ENCODE results near the gene VSTM2B. TPM values are rescaled to one million over a fixed set of nuclear protein-coding genes. Genes with fewer than 3 reads are reported as not detected.

Gene VSTM2B
- total and polyA plus RNA-seq, 2 of the 4 experiments (the other 2 are of a cell fraction), result not detected

- no peak for TF ChIP-seq BHLHE40 (IDR thresholded peaks at IDR 0.05; ENCODE audit: low read depth, low read length)
Measured at GRCh38 chr19:29605653-29606419, 80.0 kb downstream of the VSTM2B start, which contains the start of gene POP4 (continued).

- no TSS peak for BruUV-seq (replicated peaks)
- peak overlapping the region; percentile 79 for H3K4me3 ChIP-seq (ENCODE audit: insufficient read depth, low read depth, low read length)
- H4K20me1 ChIP-seq (ENCODE audit: insufficient read depth, low read length), result no peaks in the 10 kb centered on the region
- H3K9me3 ChIP-seq (ENCODE audit: control insufficient read depth, insufficient read depth, low read length), result no peaks in the 10 kb centered on the region
- H2AK5ac ChIP-seq (ENCODE audit: low read depth, low read length), result no peak overlapping the region
- H4K5ac ChIP-seq (ENCODE audit: low read depth, low read length), result peak overlapping the region; percentile 79
- no peak overlapping the region for H2BK15ac ChIP-seq (ENCODE audit: low read depth, low read length)
- H2BK120ac ChIP-seq (ENCODE audit: low read depth, low read length), result no peak overlapping the region
- WGBS, 2 experiments (ENCODE audit: extremely low coverage in 2 of 2, insufficient read length in 1 of 2), result 0% methylated on average over 2 of the region's 12 CpGs; no CpG with 5 or more reads in 1 of the 2 experiments
- intact Hi-C loops (cut with micrococcal nuclease), result loop anchor here (1.0 to 5.0 kb wide), 2 partner anchors 110 to 394 kb away; partner anchors contain the start of gene UQCRFS1
- peak overlapping the region; percentile 99 for H2AFZ ChIP-seq (replicated peaks; ENCODE audit: low read length, poor library complexity)
- peak overlapping the region; percentile 59 for H2AK9ac ChIP-seq (replicated peaks; ENCODE audit: low read depth, low read length, poor library complexity)
- H4K91ac ChIP-seq (ENCODE audit: insufficient read depth, low read depth, low read length), result peak overlapping the region; percentile 34; the same call in 1 of the 2 replicates
- H4K8ac ChIP-seq (ENCODE audit: low read depth in 2 of 2, low read length in 2 of 2), result peak overlapping the region; percentile 98
- H3K9me1 ChIP-seq (ENCODE audit: insufficient read depth, low read length), result no peaks in the 10 kb centered on the region
- ATAC-seq (ENCODE audit: low read depth), result peak; percentile 37
- peak overlapping the region; percentile 38; the same call in 1 of the 2 replicates for H3K56ac ChIP-seq (ENCODE audit: extremely low read depth, insufficient read depth, low read length)
- dilution Hi-C loops (cut with HindIII; ENCODE audit: low sequenced_read_pairs, unreplicated experiment), result no loop called here
- H2BK20ac ChIP-seq (ENCODE audit: low read depth, low read length), result no peak overlapping the region
- in situ Hi-C loops (cut with MboI; ENCODE audit: low sequenced_read_pairs), result no loop called here
- H3K4ac ChIP-seq (ENCODE audit: low read depth, low read length), result peak overlapping the region; percentile 78
- TF ChIP-seq CTCF (conservative IDR thresholded peaks at IDR 0.05; ENCODE audit: low read depth, low read length) (no peak), BHLHE40 (IDR thresholded peaks at IDR 0.05; ENCODE audit: low read depth, low read length) (no peak), POLR2A (IDR thresholded peaks at IDR 0.05; ENCODE audit: low read depth, low read length) (no peak), SMC3 (IDR thresholded peaks at IDR 0.05; ENCODE audit: low read depth, low read length) (no peak), MAFK (IDR thresholded peaks at IDR 0.05; ENCODE audit: low read depth, low read length) (no peak), CHD1 (IDR thresholded peaks at IDR 0.05; ENCODE audit: low read depth, low read length) (no peak), MAZ (IDR thresholded peaks at IDR 0.05; ENCODE audit: borderline replicate concordance, low read depth, low read length) (no peak)
- H3K18ac ChIP-seq (ENCODE audit: low read depth, low read length), result no peak overlapping the region
- peak overlapping the region; percentile 34 for H3K23ac ChIP-seq (ENCODE audit: low read depth, low read length)
- H3K4me2 ChIP-seq (ENCODE audit: low read depth, low read length), result peak overlapping the region; percentile 96
- H3K79me1 ChIP-seq (ENCODE audit: low read depth in 1 of 2, low read length in 2 of 2), result peaks cover 21 to 22% of the 10 kb centered on the region in 2 experiments
- no peak for DNase-seq
- H3K14ac ChIP-seq (replicated peaks; ENCODE audit: low read depth, low read length), result peak overlapping the region; percentile 35
- H2BK5ac ChIP-seq (ENCODE audit: low read depth, low read length, poor library complexity, severe bottlenecking), result peak overlapping the region; percentile 10
- ChIA-PET POLR2A (ENCODE audit: unreplicated experiment) (interaction anchor here (1.2 kb wide), 1 partner anchor 110 kb away, joined by 3 read pairs; no protein-coding TSS in a partner anchor), CTCF (interaction anchor here (1.1 to 1.4 kb wide), 3 partner anchors 60 to 110 kb away, joined by 3 to 8 read pairs (median 3); no protein-coding TSS in a partner anchor)
- peak overlapping the region; percentile 80 for H3K9ac ChIP-seq (ENCODE audit: low read depth, low read length)
- H3K27me3 ChIP-seq (ENCODE audit: control insufficient read depth, insufficient read depth, low read length), result no peaks in the 10 kb centered on the region
- H3K36me3 ChIP-seq (ENCODE audit: control insufficient read depth, insufficient read depth, low read length), result peaks cover 9% of the 10 kb centered on the region
- H3K4me1 ChIP-seq (ENCODE audit: control insufficient read depth, insufficient read depth, low read length), result peaks cover 2% of the 10 kb centered on the region; the same call in 1 of the 2 replicates
- H3K27ac ChIP-seq (ENCODE audit: insufficient read depth, low read length), result peak overlapping the region; percentile 52
Measured at GRCh38 chr19:29606420-29606747, 80.6 kb downstream of the VSTM2B start.

All from IMR-90 (cell line).